Measurements from ENCODE around the gene ZNF441.
A peak's percentile ranks its signal among the peaks of the same experiment; 100 is the strongest.
"Not testable (repeated sequence)": the region's sequence is repeated elsewhere in the genome, so short reads cannot be mapped to it uniquely, and the experiment has no call there.

ZNF441 gene

GRCh38 chr19:11766597-11767591, at the start of gene ZNF441:
Gene ZNF441 (plus strand): TSS chr19:11767000. CDS start chr19:11767194, 194 bp downstream.
- peak; percentile 96 for DNase-seq

- DNase-seq: no peak
These were observed 45.1 kb upstream of the ZNF441 start for GRCh38 chr19:11721681-11722080.

- DNase-seq: no peak
These were observed 44.4 kb upstream of the ZNF441 start for GRCh38 chr19:11722414-11722813.

GRCh38 chr19:11729586-11729985, 37.2 kb upstream of the ZNF441 start:
- no peak for DNase-seq

GRCh38 chr19:11735375-11735774, 31.4 kb upstream of the ZNF441 start:
- DNase-seq: no peak

GRCh38 chr19:11736696-11737095, 30.1 kb upstream of the ZNF441 start:
- DNase-seq: peak; percentile 5

GRCh38 chr19:11737964-11738745, 28.6 kb upstream of the ZNF441 start:
- peak; percentile 31 for DNase-seq

GRCh38 chr19:11738746-11739620, 27.8 kb upstream of the ZNF441 start, which contains the start of gene ZNF823:
Gene ZNF823 (minus strand): TSS chr19:11738946. CDS start chr19:11738819, 127 bp downstream.
- DNase-seq: peak; percentile 98

- DNase-seq: no peak
These were observed 20.9 kb upstream of the ZNF441 start for GRCh38 chr19:11745869-11746268.

GRCh38 chr19:11747277-11747676, 19.5 kb upstream of the ZNF441 start:
- no peak for DNase-seq

- no peak for DNase-seq
These were observed 17.0 kb upstream of the ZNF441 start for GRCh38 chr19:11749751-11750150.

- DNase-seq: no peak
These were observed 14.5 kb upstream of the ZNF441 start for GRCh38 chr19:11752244-11752736.

- no peak for DNase-seq
These were observed 12.1 kb upstream of the ZNF441 start for GRCh38 chr19:11754663-11755062.

- DNase-seq: no peak
These were observed 9.8 kb upstream of the ZNF441 start for GRCh38 chr19:11756965-11757364.

GRCh38 chr19:11759805-11760204, 7.0 kb upstream of the ZNF441 start:
- no peak for DNase-seq

GRCh38 chr19:11763117-11763516, 3.7 kb upstream of the ZNF441 start:
- DNase-seq: no peak

GRCh38 chr19:11763611-11764010, 3.2 kb upstream of the ZNF441 start:
- DNase-seq: no peak

GRCh38 chr19:11767633-11768133, 883 bp downstream of the ZNF441 start:
- peak; percentile 26 for DNase-seq

GRCh38 chr19:11769995-11770394, 3.2 kb downstream of the ZNF441 start:
- no peak for DNase-seq

- not testable (repeated sequence) for DNase-seq
These were observed 4.7 kb downstream of the ZNF441 start for GRCh38 chr19:11771520-11771919.

- DNase-seq: not testable (repeated sequence)
These were observed 9.9 kb downstream of the ZNF441 start for GRCh38 chr19:11776669-11777068.

- DNase-seq: no peak
These were observed 13.7 kb downstream of the ZNF441 start for GRCh38 chr19:11780431-11781020.
